A549 (cell line): Measurements from ENCODE around the gene UBE2E2. TPM values are rescaled to one million over a fixed set of nuclear protein-coding genes. Genes with fewer than 3 reads are reported as not detected.

Experiments
- ATAC-seq, 2 experiments: fragments of 200-7000 bp in 1 of 2; fragments of >200 bp in 1 of 2; cut with Nextera tagmentation in 1 of 2; cut with Tn5 transposase in 1 of 2; 3 replicates each; pipeline versions ENCODE4 v1.8.0 to v1.9.1; 2018 to 2020; ENCODE audit warnings: mild to moderate bottlenecking in 1 of 2, moderate library complexity in 1 of 2
- CTCF ChIA-PET: fragments of 300-600 bp; sonication (Branson Sonifier 250); formaldehyde crosslinking; extraction: SDS; loops from one replicate; lab custom pipeline; 2021; ENCODE audit warnings: antibody characterized with exemption, inconsistent platforms; lab: Yijun Ruan, JAX
- POLR2A ChIA-PET: fragments of 350-600 bp; formaldehyde crosslinking; extraction: SDS; loops from one replicate; lab custom pipeline; 2021; ENCODE audit warnings: antibody characterized with exemption, inconsistent platforms; lab: Yijun Ruan, JAX
- DNase-seq, 2 experiments: peaks; one replicate each; pipeline versions ENCODE4 v3.0.0 to v3.0.0-alpha.2; 2011 to 2016; ENCODE audit warnings: low read depth in 1 of 2, low spot score in 1 of 2
- FAIRE-seq: peaks from 2 replicates; lab custom pipeline; 2011; peaks lifted over from hg19 to GRCh38; lab: Jason Lieb, UNC
- H3K27ac ChIP-seq, 2 experiments: fragments of >200 bp; sonication (Bioruptor Twin); formaldehyde crosslinking; 3 replicates each; pipeline ENCODE4 v1.5.1; 2016 to 2017
- H3K4me1 ChIP-seq: fragments of >200 bp; sonication (Bioruptor Twin); formaldehyde crosslinking; 3 replicates; pipeline ENCODE4 v1.6.1; 2016
- H3K4me2 ChIP-seq: fragments of >200 bp; sonication (Bioruptor Twin); formaldehyde crosslinking; 3 replicates; pipeline ENCODE4 v1.6.1; 2016
- H3K4me3 ChIP-seq: fragments of >200 bp; sonication (Bioruptor Twin); formaldehyde crosslinking; 3 replicates; pipeline ENCODE4 v1.5.1; 2016
- H3K9me3 ChIP-seq: fragments of >200 bp; sonication (Bioruptor Twin); formaldehyde crosslinking; 3 replicates; pipeline ENCODE4 v1.6.1; 2016
- BHLHE40 ChIP-seq: IDR thresholded peaks from 2 replicates; pipeline ENCODE4 v1.6.1; 2012; ENCODE audit warnings: low read depth, low read length, inconsistent platforms
- CHD2 ChIP-seq: fragments of 150-350 bp; IDR thresholded peaks from 2 replicates; pipeline ENCODE4 v1.6.1; 2014; ENCODE audit warnings: low read length; ENCODE audit not compliant: partially characterized antibody
- CHD4 ChIP-seq: fragments of 200-600 bp; sonication (generic); IDR thresholded peaks from 2 replicates; pipeline ENCODE4 v1.6.1; 2016; ENCODE audit warnings: antibody characterized with exemption, mild to moderate bottlenecking, borderline replicate concordance
- CTCF ChIP-seq: fragments of >200 bp; sonication (Bioruptor Twin); formaldehyde crosslinking; IDR thresholded peaks from 3 replicates; pipeline ENCODE4 v1.5.1; 2016
- EHMT2 ChIP-seq: fragments of 200-600 bp; sonication (generic); IDR thresholded peaks from 2 replicates; pipeline ENCODE4 v1.6.1; 2016; ENCODE audit warnings: antibody characterized with exemption, low read depth, mild to moderate bottlenecking, moderate library complexity
- EP300 ChIP-seq, 2 experiments: fragments of >200 bp; sonication (Bioruptor Twin); formaldehyde crosslinking; IDR thresholded peaks; 2 replicates in 1 of 2; 3 replicates in 1 of 2; pipeline ENCODE4 v1.6.1; 2016 to 2017
- FOXS1 ChIP-seq: fragments of 250-450 bp; sonication (Bioruptor Pico); IDR thresholded peaks from 2 replicates; pipeline ENCODE4 v1.5.0; 2020; ENCODE audit warnings: mild to moderate bottlenecking, moderate library complexity
- HDAC2 ChIP-seq: fragments of 200-600 bp; sonication (generic); IDR thresholded peaks from 2 replicates; pipeline ENCODE4 v1.6.1; 2016
- HOXA7 ChIP-seq: fragments of 250-450 bp; sonication (Bioruptor Pico); IDR thresholded peaks from 2 replicates; pipeline ENCODE4 v1.5.0; 2020; ENCODE audit warnings: mild to moderate bottlenecking, moderate library complexity
- HOXB5 ChIP-seq: fragments of 250-450 bp; sonication (Bioruptor Pico); IDR thresholded peaks from 2 replicates; pipeline ENCODE4 v1.5.0; 2020; ENCODE audit warnings: mild to moderate bottlenecking, moderate library complexity
- NPAS2 ChIP-seq: fragments of 250-450 bp; sonication (Bioruptor Pico); IDR thresholded peaks from 2 replicates; pipeline ENCODE4 v1.8.0; 2022; ENCODE audit warnings: mild to moderate bottlenecking, moderate library complexity, borderline replicate concordance
- NR3C1 ChIP-seq: fragments of >200 bp; sonication (Bioruptor Twin); formaldehyde crosslinking; IDR thresholded peaks from 3 replicates; pipeline ENCODE4 v1.6.1; 2017
- RAD21 ChIP-seq, 2 experiments: fragments of >200 bp in 1 of 2; sonication (Bioruptor Twin) in 1 of 2; formaldehyde crosslinking in 1 of 2; IDR thresholded peaks in 1 of 2; conservative IDR thresholded peaks in 1 of 2; 2 replicates in 1 of 2; 3 replicates in 1 of 2; pipeline ENCODE4 v1.6.1; 2012 to 2018; ENCODE audit warnings: inconsistent platforms in 1 of 2
- RARB ChIP-seq: fragments of 250-450 bp; sonication (Bioruptor Pico); IDR thresholded peaks from 2 replicates; pipeline ENCODE4 v1.8.0; 2021; ENCODE audit warnings: mild to moderate bottlenecking, moderate library complexity
- RCOR1 ChIP-seq: fragments of 150-350 bp; IDR thresholded peaks from 2 replicates; pipeline ENCODE4 v1.6.1; 2014; ENCODE audit warnings: antibody characterized with exemption, low read length, low read depth
- TFCP2L1 ChIP-seq: fragments of 250-450 bp; sonication (Bioruptor Pico); IDR thresholded peaks from 2 replicates; pipeline ENCODE4 v1.5.0; 2021; ENCODE audit warnings: mild to moderate bottlenecking
- ZFP36 ChIP-seq: fragments of 450-650 bp; IDR thresholded peaks from 2 replicates; pipeline ENCODE4 v1.6.1; 2014; ENCODE audit warnings: borderline replicate concordance; ENCODE audit not compliant: partially characterized antibody
- ZNF302 ChIP-seq: fragments of 250-450 bp; sonication (Bioruptor Pico); IDR thresholded peaks from 2 replicates; pipeline ENCODE4 v1.9.0; 2021; ENCODE audit warnings: inconsistent platforms, mild to moderate bottlenecking, moderate library complexity
- WGBS: methylation state at CpG from one replicate; pipeline ENCODE4 v1.1.6; 2017; ENCODE audit errors: missing lambda C conversion rate; 5-methylcytosine and 5-hydroxymethylcytosine counted together
- polyA plus RNA-seq, 4 experiments: library from polyadenylated mRNA; depleted of rRNA in 3 of 4; stranded (reverse); fragments of >200 nt; fragmentation: RNase III in 1 of 4; extraction: RNeasy Plus Mini Kit Qiagen cat#74134 plus additional on column Dnase treatment in 1 of 4; gene quantifications; 2 replicates in 3 of 4; 3 replicates in 1 of 4; pipeline ENCODE4 v1.2.3, GENCODE V29; 2011 to 2017
- TF ChIP-seq, protein P1 (sequence below): fragments of >200 bp; sonication (Bioruptor Twin); formaldehyde crosslinking; IDR thresholded peaks from 3 replicates; pipeline ENCODE4 v1.6.1; 2016
- TF ChIP-seq, protein P2 (sequence below): fragments of 450-650 bp; IDR thresholded peaks from 2 replicates; pipeline ENCODE4 v1.6.1; 2014; ENCODE audit warnings: antibody characterized with exemption

UBE2E2 gene
- polyA plus RNA-seq, 2 of the 4 experiments (the other 2 are of a cell fraction): 28.3 to 56.1 TPM

GRCh38 chr3:23446301-23446700 lies 243.2 kb downstream of the UBE2E2 start (continued):
- TF ChIP-seq, protein P1, sequence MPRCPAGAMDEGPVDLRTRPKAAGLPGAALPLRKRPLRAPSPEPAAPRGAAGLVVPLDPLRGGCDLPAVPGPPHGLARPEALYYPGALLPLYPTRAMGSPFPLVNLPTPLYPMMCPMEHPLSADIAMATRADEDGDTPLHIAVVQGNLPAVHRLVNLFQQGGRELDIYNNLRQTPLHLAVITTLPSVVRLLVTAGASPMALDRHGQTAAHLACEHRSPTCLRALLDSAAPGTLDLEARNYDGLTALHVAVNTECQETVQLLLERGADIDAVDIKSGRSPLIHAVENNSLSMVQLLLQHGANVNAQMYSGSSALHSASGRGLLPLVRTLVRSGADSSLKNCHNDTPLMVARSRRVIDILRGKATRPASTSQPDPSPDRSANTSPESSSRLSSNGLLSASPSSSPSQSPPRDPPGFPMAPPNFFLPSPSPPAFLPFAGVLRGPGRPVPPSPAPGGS: no peak
- TF ChIP-seq CHD2 (no peak), ZNF302 (CRISPR knock-in tag) (no peak)
- TF ChIP-seq, protein P2, sequence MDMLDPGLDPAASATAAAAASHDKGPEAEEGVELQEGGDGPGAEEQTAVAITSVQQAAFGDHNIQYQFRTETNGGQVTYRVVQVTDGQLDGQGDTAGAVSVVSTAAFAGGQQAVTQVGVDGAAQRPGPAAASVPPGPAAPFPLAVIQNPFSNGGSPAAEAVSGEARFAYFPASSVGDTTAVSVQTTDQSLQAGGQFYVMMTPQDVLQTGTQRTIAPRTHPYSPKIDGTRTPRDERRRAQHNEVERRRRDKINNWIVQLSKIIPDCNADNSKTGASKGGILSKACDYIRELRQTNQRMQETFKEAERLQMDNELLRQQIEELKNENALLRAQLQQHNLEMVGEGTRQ: no peak

DNA sequence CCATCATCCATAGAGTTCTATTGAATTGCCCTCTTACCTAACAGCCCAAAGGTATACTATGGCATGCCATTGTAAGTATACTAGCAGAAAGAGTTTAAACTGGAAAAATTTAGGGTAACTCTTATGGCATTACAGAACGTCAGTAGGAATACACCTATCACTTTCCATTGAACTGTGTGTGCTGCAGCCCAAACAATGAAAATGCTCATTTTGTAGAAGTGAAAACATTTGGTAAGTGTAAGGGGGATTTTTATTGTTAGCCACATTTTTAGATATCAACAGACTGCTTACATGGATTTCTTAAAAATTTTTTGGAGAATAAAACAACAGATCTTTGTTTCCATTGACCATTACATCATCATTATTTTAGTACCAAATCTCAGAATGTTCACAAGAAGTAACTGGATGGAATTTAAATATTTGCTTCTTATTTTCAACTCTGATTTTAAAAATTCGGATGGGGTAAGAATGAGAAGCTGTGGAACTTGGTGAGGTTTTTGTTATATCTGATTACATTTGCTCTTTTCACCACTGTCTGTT lies 245.9 kb downstream of the UBE2E2 start:
- Histone ChIP-seq H3K27ac (no peak overlapping the region), H3K9me3 (no peaks in the 10 kb centered on the region), H3K4me2 (no peak overlapping the region), H3K4me3 (no peak overlapping the region), H3K4me1 (no peaks in the 10 kb centered on the region)
- DNase-seq (no peak), ATAC-seq (no peak), FAIRE-seq (no peak)
- 78% methylated on average over 2 of the region's 2 CpGs for WGBS
- CTCF ChIA-PET: no interaction called here
- TF ChIP-seq ZNF302 (CRISPR knock-in tag) (no peak), EP300 (IDR thresholded peaks at IDR 0.05) (no peak), CHD4 (no peak), BHLHE40 (no peak), ZFP36 (no peak), RCOR1 (no peak), RAD21 (conservative IDR thresholded peaks at IDR 0.05 in 1 of 2, IDR thresholded peaks at IDR 0.05 in 1 of 2) (no peak), NPAS2 (no peak), CTCF (no peak), EHMT2 (no peak), HDAC2 (no peak), RARB (CRISPR knock-in tag) (no peak), NR3C1 (no peak), HOXA7 (CRISPR knock-in tag) (no peak)
- TF ChIP-seq, protein P2: no peak
- TF ChIP-seq, protein P1: no peak
- POLR2A ChIA-PET: no interaction called here

DNA sequence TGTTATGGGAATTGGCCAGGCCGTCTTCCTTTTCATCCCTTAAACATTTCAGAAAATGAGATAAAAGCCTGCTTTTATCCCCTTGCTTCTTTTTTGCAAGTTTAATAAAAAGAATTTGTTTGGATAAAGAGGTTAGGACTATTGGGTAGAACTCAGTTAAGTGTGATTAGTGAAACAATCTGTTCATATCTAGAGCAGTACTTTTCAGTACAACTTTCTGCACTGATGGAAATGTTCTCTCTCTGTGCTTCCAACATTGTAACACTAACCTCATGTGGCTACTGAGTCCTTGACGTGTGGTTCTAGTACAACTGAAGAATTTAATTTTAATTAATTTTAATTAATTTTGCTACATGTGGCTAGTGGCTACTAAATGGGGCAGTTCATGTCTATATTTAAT lies 246.9 kb downstream of the UBE2E2 start:
- no peak overlapping the region for H3K27ac ChIP-seq
- no peak overlapping the region for H3K4me3 ChIP-seq
- H3K4me2 ChIP-seq: no peak overlapping the region
- DNase-seq (no peak), ATAC-seq (no peak), FAIRE-seq (no peak)
- CTCF ChIA-PET: no interaction called here
- no peaks in the 10 kb centered on the region for H3K9me3 ChIP-seq
- TF ChIP-seq EP300 (IDR thresholded peaks at IDR 0.05): no peak
- TF ChIP-seq FOXS1 (CRISPR knock-in tag): no peak
- no peak for TF ChIP-seq ZFP36
- no peak for TF ChIP-seq TFCP2L1 (CRISPR knock-in tag)
- no peak for TF ChIP-seq HOXB5
- peaks cover 9% of the 10 kb centered on the region for H3K4me1 ChIP-seq
- WGBS: 88% methylated on average over 2 of the region's 2 CpGs
- POLR2A ChIA-PET: no interaction called here
